ENCODE results near the gene FAM204A.

The FAM204A gene

DNA sequence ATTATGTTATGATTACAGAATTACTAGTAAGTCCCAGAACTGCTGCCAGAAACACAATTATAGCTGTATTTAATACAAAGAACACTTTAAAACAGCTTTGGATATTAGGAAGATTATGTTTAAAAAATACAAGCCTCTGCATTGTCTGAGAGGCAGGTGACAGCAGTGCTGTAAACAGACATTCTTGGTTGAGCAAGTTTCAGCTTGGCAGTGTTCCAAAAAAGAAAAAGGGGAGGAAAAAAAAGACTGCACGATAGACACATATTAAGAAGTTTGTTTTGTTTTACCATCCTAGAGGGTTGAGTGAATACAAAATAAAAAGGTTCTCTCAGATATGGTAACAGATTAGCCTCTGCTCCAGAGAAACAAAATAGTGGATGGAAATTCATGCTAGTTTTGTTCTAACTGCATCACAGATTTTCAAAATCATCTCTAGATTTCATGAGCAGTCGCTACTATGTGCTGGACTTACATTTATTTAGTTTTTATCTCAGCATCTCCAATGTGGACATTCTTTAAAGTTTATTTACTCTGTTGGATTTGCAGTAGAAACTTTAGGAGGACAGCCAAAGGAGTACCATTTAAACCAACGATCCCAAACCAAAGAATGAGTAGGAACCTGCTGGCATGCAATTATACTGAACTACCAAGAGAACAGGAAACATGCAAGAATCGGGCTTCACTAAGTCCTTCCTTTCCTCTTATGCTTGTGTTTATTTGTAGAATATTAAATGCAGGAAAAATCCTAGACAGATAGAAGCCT is 9.0 kb downstream of the FAM204A start:
- no peak for DNase-seq

GRCh38 chr10:118332236-118332635 is 9.9 kb downstream of the FAM204A start:
- DNase-seq, result no peak

GRCh38 chr10:118330295-118331076 is 11.6 kb downstream of the FAM204A start:
- no peak for DNase-seq

DNA sequence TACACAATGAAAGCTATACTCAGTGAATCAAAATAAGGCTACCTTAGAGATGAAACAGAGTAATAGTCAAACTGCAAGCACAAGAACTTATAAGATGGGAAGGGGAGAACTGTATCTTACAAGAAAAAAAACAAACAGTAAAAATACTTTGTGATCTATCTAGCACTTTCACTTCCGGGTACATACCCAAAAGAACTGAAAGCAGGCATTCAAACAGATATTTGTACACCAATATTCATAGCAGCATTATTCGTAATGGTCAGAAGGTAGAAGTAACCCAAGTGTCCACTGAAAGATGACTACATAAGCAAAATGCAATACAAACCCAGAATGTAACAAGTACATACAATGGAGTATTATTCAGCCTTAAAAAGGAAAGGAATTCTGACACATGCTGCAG is 18.0 kb downstream of the FAM204A start:
- no peak for DNase-seq

GRCh38 chr10:118321724-118322575 is 20.2 kb downstream of the FAM204A start:
- no peak for DNase-seq

- DNase-seq, result no peak
Measured at GRCh38 chr10:118315629-118316028, 26.5 kb downstream of the FAM204A start.

DNA sequence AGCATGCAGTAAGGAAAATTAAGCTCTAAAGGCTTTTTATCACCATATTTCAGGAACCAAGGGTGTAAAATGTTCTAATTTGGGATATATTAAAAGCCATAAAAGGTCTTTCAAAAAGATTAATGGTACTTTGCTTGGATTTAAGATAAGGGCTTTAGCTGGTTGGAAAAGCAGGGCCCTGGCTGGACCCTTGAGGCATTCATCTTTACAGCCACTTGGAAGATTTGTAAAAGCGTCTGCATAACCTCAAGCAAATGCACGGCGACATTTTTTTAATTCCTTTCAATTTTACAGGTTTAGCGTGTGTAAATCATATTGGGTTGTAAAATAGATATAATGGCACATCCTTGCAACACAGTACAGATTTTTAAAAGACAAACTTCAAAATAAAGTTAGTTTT is 27.2 kb downstream of the FAM204A start:
- DNase-seq, result no peak

GRCh38 chr10:118311505-118311904 is 30.6 kb downstream of the FAM204A start:
- no peak for DNase-seq

GRCh38 chr10:118310822-118311221 is 31.3 kb downstream of the FAM204A start:
- no peak for DNase-seq

- no peak for DNase-seq
Measured at GRCh38 chr10:118309911-118310310, 32.2 kb downstream of the FAM204A start.

DNA sequence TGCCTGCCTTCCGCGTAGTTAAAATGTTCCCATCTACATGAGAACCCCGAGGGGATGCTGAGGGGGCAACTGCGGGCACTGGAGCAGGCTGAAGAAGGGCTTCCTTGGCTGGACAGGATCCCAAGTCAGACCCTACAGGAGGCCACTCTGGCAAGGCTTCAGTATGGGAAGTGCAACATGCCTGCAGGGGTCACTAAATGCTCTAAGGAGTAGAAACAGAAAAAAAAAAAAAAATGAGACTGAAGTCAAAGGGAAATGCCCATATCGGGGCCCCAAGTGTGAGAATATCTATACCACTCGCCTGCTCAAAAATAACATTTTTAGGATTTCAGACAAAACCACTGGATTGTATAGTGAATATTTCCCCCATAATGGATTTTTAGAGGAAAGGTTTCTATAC is 33.5 kb downstream of the FAM204A start:
- no peak for DNase-seq

GRCh38 chr10:118307859-118308258 is 34.3 kb downstream of the FAM204A start:
- no peak for DNase-seq

- no peak for DNase-seq
Measured at GRCh38 chr10:118307220-118307619, 34.9 kb downstream of the FAM204A start.

DNA sequence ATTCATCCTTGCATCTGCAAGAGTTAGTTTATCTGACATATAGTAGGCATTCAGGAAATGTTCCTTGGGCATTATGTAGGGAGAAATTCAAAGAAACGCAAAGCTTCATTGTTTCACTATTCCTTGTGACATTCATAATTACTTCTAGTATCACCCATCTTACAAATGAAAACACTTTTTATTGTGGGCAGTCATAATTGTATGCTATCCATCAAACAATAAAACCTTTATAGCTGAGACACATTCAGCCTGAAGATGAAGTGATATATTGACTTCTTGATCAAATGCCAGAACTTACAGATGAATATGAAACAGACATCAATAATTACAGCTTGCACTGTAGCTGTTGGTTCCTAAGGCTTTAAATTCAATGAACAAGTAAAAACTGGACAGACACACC is 36.4 kb downstream of the FAM204A start:
- no peak for DNase-seq

- no peak for DNase-seq
Measured at GRCh38 chr10:118304521-118304920, 37.6 kb downstream of the FAM204A start.

- DNase-seq, result no peak
Measured at GRCh38 chr10:118301211-118301610, 40.9 kb downstream of the FAM204A start.

DNA sequence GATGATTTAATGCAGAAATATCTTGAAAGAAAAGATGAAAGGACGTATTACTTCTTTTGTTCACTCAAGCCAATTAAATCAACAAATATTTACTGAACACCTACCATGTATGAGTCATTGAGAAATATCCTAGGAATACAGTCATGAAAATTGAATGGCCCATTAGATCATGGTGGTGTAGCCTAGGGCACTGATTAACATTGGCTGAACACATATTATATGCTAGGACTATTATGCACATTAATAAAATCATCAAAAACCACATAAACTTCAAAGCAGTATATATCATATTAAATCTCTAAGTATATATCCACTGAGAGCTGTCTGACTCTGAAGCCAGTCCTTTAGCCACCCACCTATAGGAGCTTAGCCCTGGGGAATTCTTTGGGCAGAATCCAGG is 41.8 kb downstream of the FAM204A start:
- DNase-seq, result no peak

DNA sequence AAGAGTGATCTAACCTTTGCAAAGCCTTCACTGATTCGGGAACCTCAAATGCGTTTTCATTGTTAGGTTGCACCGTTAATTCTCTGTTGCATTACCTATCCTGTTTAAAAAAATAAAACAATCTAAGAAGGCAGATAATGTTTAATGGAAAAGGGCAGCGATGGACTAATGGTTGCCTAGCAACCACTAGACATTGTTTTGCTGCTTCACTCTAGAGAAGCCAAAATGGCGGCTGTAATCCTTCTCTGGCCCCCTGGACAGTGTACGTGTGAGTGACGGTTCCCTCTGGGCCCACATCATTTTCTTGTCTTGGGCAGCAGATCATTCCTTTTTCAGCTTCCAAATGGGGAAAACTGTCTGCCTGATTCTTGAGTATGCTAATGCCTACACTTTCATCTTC is 43.3 kb downstream of the FAM204A start:
- DNase-seq, result no peak

DNA sequence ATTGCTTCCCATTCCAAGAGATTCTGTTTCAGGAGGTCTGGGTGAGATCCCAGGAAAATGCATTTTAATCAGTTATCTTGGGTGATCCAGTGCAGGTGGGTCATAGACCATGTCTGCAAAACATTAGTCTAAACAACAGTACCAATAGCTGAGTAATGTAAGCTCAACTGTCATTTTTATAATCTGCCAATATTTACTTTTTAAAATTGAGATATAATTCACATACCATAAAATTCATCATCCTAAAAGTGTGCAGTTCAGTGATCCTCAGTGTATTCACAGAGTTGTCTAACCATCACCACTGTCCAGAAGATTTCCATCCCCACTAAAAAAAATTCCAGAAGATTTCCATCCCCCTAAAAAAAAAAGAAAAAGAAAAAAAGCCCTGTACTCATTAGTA is 51.0 kb downstream of the FAM204A start:
- DNase-seq, result no peak

- no peak for DNase-seq
Measured at GRCh38 chr10:118290471-118290995, 51.6 kb downstream of the FAM204A start.

DNA sequence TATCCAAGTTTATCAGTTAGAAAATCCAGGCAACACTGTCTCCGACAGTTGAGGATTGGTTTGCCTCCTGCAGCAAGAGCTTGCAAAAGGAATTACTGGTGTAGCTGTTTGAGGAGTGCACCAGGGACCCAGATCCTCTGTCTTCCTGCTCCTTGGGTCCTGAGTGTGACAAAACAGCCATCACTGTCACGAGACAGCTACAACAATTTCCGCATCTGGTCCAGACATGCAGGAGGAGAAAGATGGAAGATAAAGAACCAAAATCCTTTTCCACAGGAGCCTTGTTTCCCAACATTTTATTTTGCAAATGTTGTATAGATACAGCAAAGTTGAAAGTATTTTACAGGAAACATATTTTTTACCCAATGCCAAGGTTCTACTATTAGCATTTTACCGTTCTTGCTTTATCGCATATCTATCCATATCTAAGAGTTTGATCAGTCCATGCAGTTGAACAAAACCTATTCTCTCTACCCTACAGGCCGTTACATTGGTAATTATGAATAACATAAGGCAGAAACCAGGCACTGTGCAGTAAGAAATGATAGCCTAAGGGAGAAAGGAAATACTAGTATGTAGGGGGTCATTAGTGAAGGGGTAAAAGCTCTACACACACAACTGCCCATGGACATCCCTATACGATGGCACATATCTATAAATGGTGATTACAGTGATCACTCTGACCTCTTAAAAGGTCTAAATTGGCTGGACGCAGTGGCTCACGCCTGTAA is 54.9 kb downstream of the FAM204A start:
- DNase-seq, result no peak

Measured in right kidney (tissue), 1 donor.